Activated naive CD4-positive, alpha-beta T cell treated with anti-CD3 and anti-CD28 coated beads for 36 hours (primary cell): ENCODE results near the gene C20orf141. TPM values are rescaled to one million over a fixed set of nuclear protein-coding genes. Genes with fewer than 3 reads are reported as not detected.

ENCODE experiments used
- CTCF ChIA-PET: fragments of 350-600 bp; sonication (Branson Sonifier 250); formaldehyde crosslinking; loops from one replicate; lab custom pipeline; 2021; ENCODE audit warnings: antibody characterized with exemption; lab: Charles Lee
- DNase-seq: peaks from one replicate; pipeline ENCODE4 v3.0.0-alpha.2; 2020
- H3K27ac Mint-ChIP-seq: one replicate; pipeline ENCODE4 v1.8.0; 2021; ENCODE audit warnings: mild to moderate bottlenecking, mixed read lengths
- H3K27me3 Mint-ChIP-seq: one replicate; pipeline ENCODE4 v1.8.0; 2021; ENCODE audit warnings: low read depth, mixed read lengths
- H3K36me3 Mint-ChIP-seq: one replicate; pipeline ENCODE4 v1.8.0; 2021; ENCODE audit warnings: low read depth, mixed read lengths
- H3K4me1 Mint-ChIP-seq: one replicate; pipeline ENCODE4 v1.8.0; 2021; ENCODE audit warnings: low read depth, mixed read lengths
- H3K4me3 Mint-ChIP-seq: one replicate; pipeline ENCODE4 v1.8.0; 2021; ENCODE audit warnings: mild to moderate bottlenecking, moderate library complexity, mixed read lengths
- H3K9me3 Mint-ChIP-seq: one replicate; pipeline ENCODE4 v1.8.0; 2021; ENCODE audit warnings: mixed read lengths
- intact Hi-C: fragments of 100-400 bp; cut with micrococcal nuclease; formaldehyde crosslinking; loops from one replicate; pipeline ENCODE4 v1.15.1; 2023
- total RNA-seq, 2 experiments: library from RNA; stranded (reverse); gene quantifications; one replicate each; pipeline ENCODE4 v1.2.3, GENCODE V29; 2021

Gene C20orf141
- total RNA-seq, 2 experiments from 2014 or later: not detected

GRCh38 chr20:2833761-2834160, 19.0 kb downstream of the C20orf141 start:
- no peak overlapping the region for H3K27ac Mint-ChIP-seq
- H3K4me1 Mint-ChIP-seq: peaks cover 10% of the 10 kb centered on the region
- intact Hi-C loops: no loop called here
- CTCF ChIA-PET: no interaction called here
- H3K4me3 Mint-ChIP-seq: no peak overlapping the region
- no peak for DNase-seq
- no peaks in the 10 kb centered on the region for H3K27me3 Mint-ChIP-seq
- H3K36me3 Mint-ChIP-seq: peaks cover 20% of the 10 kb centered on the region
- no peaks in the 10 kb centered on the region for H3K9me3 Mint-ChIP-seq

DNA sequence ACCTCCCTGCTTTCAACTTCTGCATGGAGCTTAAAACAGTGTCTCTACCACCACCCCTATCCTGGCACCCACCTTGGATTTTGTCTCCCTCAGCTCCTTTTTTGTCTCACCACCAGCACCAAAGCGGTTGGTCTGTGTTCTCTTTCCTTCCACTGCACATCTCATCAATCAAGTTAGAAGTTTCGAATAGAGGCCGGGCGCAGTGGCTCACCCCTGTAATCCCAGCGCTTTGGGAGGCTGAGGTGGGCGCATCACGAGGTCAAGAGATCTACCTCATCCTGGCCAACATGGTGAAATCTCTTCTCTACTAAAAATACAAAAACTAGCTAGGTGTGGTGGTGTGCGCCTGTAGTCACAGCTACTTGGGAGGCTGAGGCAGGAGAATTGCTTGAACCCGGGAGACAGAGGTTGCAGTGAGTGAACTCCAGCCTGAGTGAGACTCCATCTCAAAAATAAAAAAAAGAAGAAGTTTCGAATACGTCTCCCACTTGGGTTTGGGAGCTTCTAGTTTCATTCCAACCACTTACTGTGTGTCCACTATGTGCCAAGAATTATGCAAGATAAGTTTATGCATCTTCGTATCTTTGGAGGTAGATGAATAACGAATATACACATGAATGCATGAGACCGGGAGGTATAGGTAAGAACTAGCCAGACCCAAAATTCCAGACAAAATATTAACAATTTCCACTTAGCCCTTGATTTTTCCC, 19.8 kb downstream of the C20orf141 start:
- intact Hi-C loops: no loop called here
- DNase-seq: no peak
- Mint-ChIP-seq H3K4me3 (no peak overlapping the region), H3K4me1 (peaks cover 13% of the 10 kb centered on the region), H3K27ac (no peak overlapping the region), H3K36me3 (peaks cover 22% of the 10 kb centered on the region), H3K9me3 (no peaks in the 10 kb centered on the region), H3K27me3 (no peaks in the 10 kb centered on the region)
- CTCF ChIA-PET: interaction anchor here (1.1 kb wide), 1 partner anchor 9 kb away, joined by 3 read pairs; no protein-coding TSS in a partner anchor

- Mint-ChIP-seq H3K9me3 (no peaks in the 10 kb centered on the region), H3K4me1 (peaks cover 15% of the 10 kb centered on the region), H3K27me3 (no peaks in the 10 kb centered on the region), H3K27ac (no peak overlapping the region), H3K36me3 (peaks cover 22% of the 10 kb centered on the region), H3K4me3 (no peak overlapping the region)
- CTCF ChIA-PET: interaction anchor here (1.1 to 1.5 kb wide), 2 partner anchors 8 to 82 kb away, joined by 3 to 4 read pairs; no protein-coding TSS in a partner anchor
- intact Hi-C loops: no loop called here
- DNase-seq: no peak
Observed at GRCh38 chr20:2835331-2835796, 20.6 kb downstream of the C20orf141 start.

DNA sequence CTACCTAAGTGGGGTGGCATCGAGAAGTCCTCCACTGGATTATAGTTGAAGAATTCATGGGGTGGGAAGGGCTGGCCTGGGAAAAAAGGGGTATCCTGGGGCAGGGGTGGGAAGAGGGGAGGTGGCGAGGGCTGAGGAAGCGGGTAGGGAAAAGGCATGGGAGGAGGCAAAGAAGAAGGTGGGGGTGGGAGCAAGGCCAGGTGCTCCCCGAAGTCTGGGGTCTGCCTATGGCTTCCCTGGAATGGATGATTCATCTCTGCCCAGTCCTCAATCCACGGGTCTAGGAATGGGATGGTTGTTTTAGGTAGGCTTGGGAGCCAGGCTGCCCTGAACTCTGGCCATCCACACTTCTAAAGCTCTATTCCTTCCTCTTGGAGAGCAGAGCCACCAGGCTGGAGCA, 21.2 kb downstream of the C20orf141 start:
- Mint-ChIP-seq H3K27ac (no peak overlapping the region), H3K27me3 (no peaks in the 10 kb centered on the region), H3K36me3 (peaks cover 22% of the 10 kb centered on the region), H3K9me3 (no peaks in the 10 kb centered on the region), H3K4me1 (peaks cover 15% of the 10 kb centered on the region), H3K4me3 (no peak overlapping the region)
- no peak for DNase-seq
- intact Hi-C loops: no loop called here
- CTCF ChIA-PET: interaction anchor here (1.5 kb wide), 1 partner anchor 83 kb away, joined by 4 read pairs; no protein-coding TSS in a partner anchor

DNA sequence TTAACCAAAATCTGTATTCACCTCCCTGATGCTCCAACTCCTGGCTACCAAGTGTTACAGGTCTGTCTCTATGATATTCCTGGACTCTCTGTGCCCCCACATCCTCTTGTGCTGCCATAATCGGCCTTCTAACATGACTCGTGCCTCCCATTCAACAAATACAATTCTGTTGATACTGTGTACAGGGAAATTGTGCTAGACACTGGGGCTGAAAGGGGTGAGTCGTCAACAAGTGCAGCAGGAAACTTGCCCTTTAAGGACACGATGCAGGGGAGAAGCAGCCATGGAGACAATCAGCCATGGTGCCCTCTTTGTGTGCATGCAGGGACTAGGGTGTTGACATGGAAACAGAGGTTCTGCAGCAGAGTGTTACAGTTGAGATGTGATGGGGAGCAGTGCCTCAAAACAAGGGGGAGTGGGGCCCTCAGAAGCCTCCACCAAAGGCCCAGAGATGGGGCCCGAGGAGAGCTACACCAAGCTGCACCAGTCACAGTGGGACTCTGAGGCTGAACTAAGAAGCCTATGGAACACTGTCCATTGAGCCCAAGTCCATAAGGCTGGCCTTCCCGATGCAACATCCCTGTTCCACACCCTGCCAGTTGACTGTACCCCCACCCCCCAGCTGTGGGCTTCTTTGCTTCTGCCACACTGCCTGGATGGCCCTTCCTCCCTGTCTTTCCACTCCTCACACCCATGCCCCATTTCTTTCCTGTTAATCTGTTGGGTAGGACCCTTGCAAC, 22.6 kb downstream of the C20orf141 start:
- Mint-ChIP-seq H3K36me3 (peaks cover 22% of the 10 kb centered on the region), H3K9me3 (no peaks in the 10 kb centered on the region), H3K4me3 (no peak overlapping the region), H3K27me3 (no peaks in the 10 kb centered on the region), H3K27ac (no peak overlapping the region), H3K4me1 (peaks cover 15% of the 10 kb centered on the region)
- CTCF ChIA-PET: interaction anchor here (0.6 to 1.5 kb wide), 3 partner anchors 35 to 173 kb away, joined by 3 to 4 read pairs (median 3); no protein-coding TSS in a partner anchor
- DNase-seq: no peak
- intact Hi-C loops: no loop called here

GRCh38 chr20:2838170-2838797, 23.5 kb downstream of the C20orf141 start:
- CTCF ChIA-PET: interaction anchor here (0.6 to 1.0 kb wide), 2 partner anchors 34 to 172 kb away, joined by 3 read pairs; no protein-coding TSS in a partner anchor
- peaks cover 19% of the 10 kb centered on the region for H3K4me1 Mint-ChIP-seq
- peaks cover 20% of the 10 kb centered on the region for H3K36me3 Mint-ChIP-seq
- H3K27me3 Mint-ChIP-seq: no peaks in the 10 kb centered on the region
- no peaks in the 10 kb centered on the region for H3K9me3 Mint-ChIP-seq
- no peak for DNase-seq
- intact Hi-C loops: no loop called here
- no peak overlapping the region for H3K27ac Mint-ChIP-seq
- H3K4me3 Mint-ChIP-seq: peak overlapping the region; percentile 44

DNA sequence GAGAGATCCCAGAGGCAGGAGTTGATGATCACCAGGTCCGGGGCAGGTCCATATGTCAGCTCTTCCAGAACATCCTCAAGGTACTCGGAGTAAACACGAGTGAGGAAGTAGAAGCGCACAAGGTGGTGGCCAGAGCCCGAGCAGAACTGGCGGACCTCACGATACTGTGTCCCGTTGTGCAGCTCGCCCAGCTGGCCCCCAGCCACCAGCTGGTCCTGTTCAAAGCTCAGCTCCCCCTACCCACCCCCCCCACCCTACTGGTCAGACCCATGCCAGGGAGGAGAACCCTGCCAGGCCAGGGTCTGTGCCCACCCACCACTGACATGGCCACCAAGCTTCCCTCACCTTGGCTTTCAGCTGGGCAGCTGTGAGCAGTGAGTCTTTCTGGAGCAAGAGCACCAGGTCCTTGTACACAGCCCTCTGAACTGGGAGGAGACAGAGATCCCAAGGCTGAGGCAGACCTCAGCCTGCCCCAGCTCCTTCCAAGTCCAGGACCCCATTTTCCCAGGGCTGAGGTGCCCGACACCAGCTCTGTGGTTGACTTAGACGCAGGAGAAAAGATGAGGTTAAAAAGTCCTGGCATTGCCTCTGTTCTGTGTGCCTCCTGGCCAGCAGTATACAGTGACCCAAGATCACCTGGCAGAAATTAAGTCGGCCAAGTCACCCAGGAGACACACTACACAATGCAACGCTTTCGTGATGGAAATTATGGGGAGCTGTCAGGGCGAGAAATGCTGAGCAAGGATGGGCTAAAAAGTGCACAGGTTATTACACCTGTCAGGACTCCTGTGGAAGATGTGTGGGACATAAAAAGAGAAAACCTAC, 24.3 kb downstream of the C20orf141 start:
- no peaks in the 10 kb centered on the region for H3K27me3 Mint-ChIP-seq
- peak overlapping the region; percentile 78 for H3K4me3 Mint-ChIP-seq
- H3K4me1 Mint-ChIP-seq: peaks cover 26% of the 10 kb centered on the region
- intact Hi-C loops: no loop called here
- CTCF ChIA-PET: no interaction called here
- peaks cover 19% of the 10 kb centered on the region for H3K36me3 Mint-ChIP-seq
- H3K9me3 Mint-ChIP-seq: no peaks in the 10 kb centered on the region
- no peak for DNase-seq
- H3K27ac Mint-ChIP-seq: peak overlapping the region; percentile 42

DNA sequence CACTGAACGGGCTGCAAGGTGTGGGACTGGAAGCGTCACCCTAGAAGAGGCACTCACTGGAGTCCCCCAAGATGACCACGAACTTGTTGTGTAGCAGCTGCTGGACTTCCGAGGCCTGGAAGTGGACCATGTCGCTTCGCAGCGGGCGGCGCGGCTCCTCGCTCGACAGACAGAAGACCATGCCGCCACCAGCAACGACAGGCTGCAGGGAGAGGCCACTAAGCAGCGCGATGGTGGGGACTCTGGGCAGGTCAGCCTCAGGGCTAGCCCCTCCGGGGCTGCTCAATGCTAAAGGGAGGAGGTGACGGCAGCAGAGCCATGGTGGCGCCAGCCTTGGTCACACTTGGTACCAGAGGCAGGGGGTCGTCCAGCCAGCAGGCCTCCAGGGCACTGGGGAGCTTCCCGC, 24.9 kb downstream of the C20orf141 start:
- Mint-ChIP-seq H3K27me3 (no peaks in the 10 kb centered on the region), H3K4me3 (peak overlapping the region; percentile 78), H3K4me1 (peaks cover 32% of the 10 kb centered on the region), H3K27ac (peak overlapping the region; percentile 42), H3K9me3 (no peaks in the 10 kb centered on the region), H3K36me3 (peaks cover 19% of the 10 kb centered on the region)
- intact Hi-C loops: loop anchor here (1.0 to 5.0 kb wide), 2 partner anchors 34 to 568 kb away; partner anchors contain the start of genes DNAAF9 and PTPRA
- DNase-seq: no peak
- CTCF ChIA-PET: interaction anchor here (0.6 kb wide), 1 partner anchor 244 kb away, joined by 3 read pairs; no protein-coding TSS in a partner anchor

GRCh38 chr20:2840138-2840966, 25.6 kb downstream of the C20orf141 start, which contains the start of the genes PCED1A and VPS16:
PCED1A (minus strand) TSS chr20:2840655; CDS start chr20:2839912, 743 bp downstream.
VPS16 (plus strand) TSS chr20:2840745; CDS start chr20:2840775, 30 bp downstream.
- Mint-ChIP-seq H3K9me3 (no peaks in the 10 kb centered on the region), H3K4me3 (peak within 1 kb of the TSS; percentile 78), H3K4me1 (peaks cover 37% of the 10 kb centered on the region), H3K27ac (peak within 1 kb of the TSS; percentile 73), H3K27me3 (no peaks in the 10 kb centered on the region), H3K36me3 (peaks cover 14% of the 10 kb centered on the region)
- intact Hi-C loops: loop anchor here (1.0 to 5.0 kb wide), 2 partner anchors 33 to 567 kb away; partner anchors contain the start of genes DNAAF9 and PTPRA
- CTCF ChIA-PET: interaction anchor here (0.6 to 1.2 kb wide), 2 partner anchors 147 to 243 kb away, joined by 3 to 4 read pairs; no protein-coding TSS in a partner anchor
- DNase-seq: peak; percentile 88

DNA sequence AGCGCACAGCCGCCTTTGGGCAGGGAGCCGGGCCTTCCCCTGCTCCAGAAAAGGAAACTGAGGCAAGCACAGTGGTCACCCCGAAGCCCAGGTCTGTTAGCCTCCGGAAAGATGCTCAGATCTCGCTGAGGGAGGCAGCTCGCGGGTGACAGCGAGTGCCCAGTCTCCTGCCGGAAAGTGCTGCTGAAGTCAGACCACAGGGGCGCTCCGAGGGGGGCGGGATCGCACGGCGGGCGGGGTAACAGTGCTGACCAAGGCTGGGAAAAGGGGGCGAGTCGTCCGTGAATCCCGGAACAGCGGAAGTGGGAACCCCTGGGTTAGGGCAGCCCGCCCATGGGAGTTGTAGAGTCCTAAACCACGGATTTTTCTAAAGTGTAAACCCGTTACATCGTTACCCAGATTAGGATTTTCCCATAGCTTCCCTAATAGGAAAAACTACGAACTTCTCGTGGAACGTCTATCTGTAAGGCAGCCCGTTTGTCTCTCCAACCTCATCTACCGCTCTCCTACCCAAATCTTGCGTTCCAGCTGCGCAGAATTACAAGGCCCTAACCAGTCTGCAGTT, 26.3 kb downstream of the C20orf141 start:
- peak; percentile 39 for DNase-seq
- H3K27me3 Mint-ChIP-seq: no peaks in the 10 kb centered on the region
- CTCF ChIA-PET: interaction anchor here (1.2 kb wide), 1 partner anchor 147 kb away, joined by 4 read pairs; no protein-coding TSS in a partner anchor
- peaks cover 41% of the 10 kb centered on the region for H3K4me1 Mint-ChIP-seq
- peak overlapping the region; percentile 78 for H3K4me3 Mint-ChIP-seq
- H3K27ac Mint-ChIP-seq: peak overlapping the region; percentile 67
- H3K9me3 Mint-ChIP-seq: no peaks in the 10 kb centered on the region
- H3K36me3 Mint-ChIP-seq: peaks cover 14% of the 10 kb centered on the region
- intact Hi-C loops: loop anchor here (1.0 to 5.0 kb wide), 2 partner anchors 32 to 566 kb away; partner anchors contain the start of genes DNAAF9 and PTPRA
